Measurements from ENCODE around the gene AAGAB. TPM values are rescaled to one million over a fixed set of nuclear protein-coding genes. Genes with fewer than 3 reads are reported as not detected.
A peak's percentile ranks its signal among the peaks of the same experiment; 100 is the strongest.

The AAGAB gene
- total RNA-seq, 1 donor from 2014 or later, result 68.0 TPM

DNA sequence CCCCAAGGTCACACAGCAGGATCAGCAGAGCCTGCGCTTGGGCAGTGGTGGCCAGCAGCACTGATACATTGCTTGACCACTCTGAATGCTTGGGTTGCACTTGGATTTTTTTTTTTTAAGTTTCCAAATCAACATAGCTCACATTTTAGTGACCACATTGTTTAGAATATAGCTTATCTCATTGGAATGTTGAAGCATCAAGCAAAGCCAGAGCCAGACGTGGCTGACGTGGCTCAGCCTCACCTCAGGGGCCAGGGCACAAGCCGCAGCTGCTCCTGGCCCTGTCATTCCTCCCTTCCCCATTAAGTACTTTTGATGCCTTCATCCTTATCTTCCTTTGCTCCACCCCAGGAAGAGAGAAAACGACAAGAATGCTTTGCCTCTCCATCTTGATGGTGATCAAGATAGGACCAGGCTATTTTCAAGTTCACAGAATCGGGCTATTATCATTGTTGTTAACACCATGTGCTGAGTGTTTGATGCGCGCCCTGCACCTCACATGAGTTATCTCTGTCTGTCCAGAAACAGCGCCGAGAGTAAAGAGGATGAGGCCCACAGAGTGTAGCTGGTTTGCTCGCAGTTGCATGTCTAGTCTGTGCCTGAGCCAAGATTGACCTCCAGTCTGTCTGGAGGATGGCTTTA, 75.8 kb downstream of the AAGAB start:
- Histone ChIP-seq H3K9ac (no peak overlapping the region), H4K20me1 (ENCODE audit: low read depth) (peaks cover 5% of the 10 kb centered on the region), H3K4me2 (no peak overlapping the region), H3K4me3 (no peak overlapping the region), H3K79me2 (ENCODE audit: low read depth) (no peaks in the 10 kb centered on the region), H3K9me3 (ENCODE audit: low read depth) (no peaks in the 10 kb centered on the region), H3K27me3 (no peaks in the 10 kb centered on the region), H2AFZ (replicated peaks) (no peak overlapping the region), H3K27ac (no peak overlapping the region), H3F3A (ENCODE audit: low read depth) (no peaks in the 10 kb centered on the region), H3K4me1 (peaks cover 14% of the 10 kb centered on the region), H3K36me3 (no peaks in the 10 kb centered on the region)
- Mint-ChIP-seq H3K4me3 (no peak overlapping the region), H3K4me1 (peaks cover 31% of the 10 kb centered on the region), H3K9me3 (no peaks in the 10 kb centered on the region), H3K36me3 (peaks cover 50% of the 10 kb centered on the region), H3K27me3 (ENCODE audit: insufficient read depth, low read depth) (peaks cover 3% of the 10 kb centered on the region), H3K27ac (no peak overlapping the region)
- TF ChIP-seq EZH2phosphoT487 (IDR thresholded peaks at IDR 0.05), result no peak
- no peak for TF ChIP-seq EZH2 (IDR thresholded peaks at IDR 0.05)
- TF ChIP-seq, protein P1, sequence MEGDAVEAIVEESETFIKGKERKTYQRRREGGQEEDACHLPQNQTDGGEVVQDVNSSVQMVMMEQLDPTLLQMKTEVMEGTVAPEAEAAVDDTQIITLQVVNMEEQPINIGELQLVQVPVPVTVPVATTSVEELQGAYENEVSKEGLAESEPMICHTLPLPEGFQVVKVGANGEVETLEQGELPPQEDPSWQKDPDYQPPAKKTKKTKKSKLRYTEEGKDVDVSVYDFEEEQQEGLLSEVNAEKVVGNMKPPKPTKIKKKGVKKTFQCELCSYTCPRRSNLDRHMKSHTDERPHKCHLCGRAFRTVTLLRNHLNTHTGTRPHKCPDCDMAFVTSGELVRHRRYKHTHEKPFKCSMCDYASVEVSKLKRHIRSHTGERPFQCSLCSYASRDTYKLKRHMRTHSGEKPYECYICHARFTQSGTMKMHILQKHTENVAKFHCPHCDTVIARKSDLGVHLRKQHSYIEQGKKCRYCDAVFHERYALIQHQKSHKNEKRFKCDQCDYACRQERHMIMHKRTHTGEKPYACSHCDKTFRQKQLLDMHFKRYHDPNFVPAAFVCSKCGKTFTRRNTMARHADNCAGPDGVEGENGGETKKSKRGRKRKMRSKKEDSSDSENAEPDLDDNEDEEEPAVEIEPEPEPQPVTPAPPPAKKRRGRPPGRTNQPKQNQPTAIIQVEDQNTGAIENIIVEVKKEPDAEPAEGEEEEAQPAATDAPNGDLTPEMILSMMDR (IDR thresholded peaks at IDR 0.05), result no peak
- DNase-seq (ENCODE audit: low spot score), result no peak

DNA sequence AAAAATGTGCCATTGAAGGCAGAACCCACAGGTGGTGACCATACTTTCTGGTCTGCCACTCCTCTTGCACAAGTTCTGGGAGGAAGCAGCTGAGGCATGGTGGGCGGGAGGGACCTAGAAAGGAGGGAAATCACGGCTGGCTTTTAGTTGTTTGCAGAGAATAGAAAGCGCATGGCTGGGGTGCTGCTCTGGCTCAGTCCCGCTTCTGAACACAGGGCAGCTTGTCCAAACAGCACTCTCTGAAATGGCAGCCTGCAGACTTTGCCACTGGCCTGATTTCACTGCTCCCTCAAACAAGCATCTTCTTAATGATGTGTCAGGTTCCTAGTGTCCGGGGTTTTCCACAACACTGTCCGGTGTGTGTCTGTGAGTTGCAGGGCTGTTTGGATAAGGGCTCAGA, 76.7 kb downstream of the AAGAB start:
- Mint-ChIP-seq H3K4me1 (peaks cover 28% of the 10 kb centered on the region), H3K9me3 (no peaks in the 10 kb centered on the region), H3K4me3 (no peak overlapping the region), H3K27ac (no peak overlapping the region), H3K36me3 (peaks cover 54% of the 10 kb centered on the region), H3K27me3 (ENCODE audit: insufficient read depth, low read depth) (peaks cover 3% of the 10 kb centered on the region)
- no peak for DNase-seq (ENCODE audit: low spot score)
- Histone ChIP-seq H3K4me3 (no peak overlapping the region), H3K9ac (no peak overlapping the region), H3K4me2 (no peak overlapping the region), H4K20me1 (ENCODE audit: low read depth) (peaks cover 5% of the 10 kb centered on the region), H3K27ac (no peak overlapping the region), H3K36me3 (no peaks in the 10 kb centered on the region), H3F3A (ENCODE audit: low read depth) (no peaks in the 10 kb centered on the region), H3K9me3 (ENCODE audit: low read depth) (no peaks in the 10 kb centered on the region), H3K79me2 (ENCODE audit: low read depth) (no peaks in the 10 kb centered on the region), H3K4me1 (peaks cover 14% of the 10 kb centered on the region), H3K27me3 (no peaks in the 10 kb centered on the region), H2AFZ (replicated peaks) (no peak overlapping the region)
- TF ChIP-seq EZH2phosphoT487 (IDR thresholded peaks at IDR 0.05), result no peak
- TF ChIP-seq EZH2 (IDR thresholded peaks at IDR 0.05), result no peak
- TF ChIP-seq, protein P1 (IDR thresholded peaks at IDR 0.05), result no peak

DNA sequence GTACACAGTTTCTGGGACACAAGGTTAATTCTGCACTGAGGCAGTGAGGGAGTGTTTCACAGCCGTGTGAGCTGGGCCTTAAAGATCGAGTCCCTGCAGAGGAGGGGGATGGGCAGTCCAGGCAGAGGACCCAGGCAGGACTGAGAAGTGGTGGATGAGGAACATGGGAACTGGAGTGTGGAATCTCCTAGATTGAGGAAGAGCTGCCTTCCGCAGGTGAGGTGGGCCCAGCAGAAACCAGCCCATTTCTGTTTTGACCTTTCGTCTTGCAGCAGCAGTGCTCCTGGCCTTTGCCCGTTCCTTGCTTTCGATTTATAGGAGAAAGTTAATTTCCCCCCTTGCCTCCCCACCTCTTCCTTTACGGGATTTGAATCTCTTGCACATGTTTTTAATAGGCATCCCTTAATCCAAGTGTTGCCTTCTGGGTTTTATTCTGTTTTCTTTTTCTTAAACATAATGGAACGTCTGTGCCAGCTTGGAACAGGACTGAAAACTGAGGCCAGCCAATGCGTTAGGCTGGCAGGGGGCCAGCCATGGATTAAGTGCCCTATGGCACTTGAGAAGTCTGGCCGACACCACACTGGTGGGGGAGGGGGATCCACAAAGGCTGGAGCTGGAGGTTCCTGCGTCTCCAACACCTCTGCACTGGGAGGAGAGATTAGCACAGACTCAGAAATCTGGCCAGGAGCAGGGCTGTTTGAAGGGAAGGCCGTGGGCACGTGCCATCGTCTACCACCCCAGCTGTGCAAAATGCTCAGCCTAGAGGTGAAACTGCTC, 78.1 kb downstream of the AAGAB start:
- Mint-ChIP-seq H3K36me3 (peaks cover 55% of the 10 kb centered on the region), H3K4me1 (peaks cover 28% of the 10 kb centered on the region), H3K27ac (peak overlapping the region; percentile 80), H3K9me3 (no peaks in the 10 kb centered on the region), H3K27me3 (ENCODE audit: insufficient read depth, low read depth) (peaks cover 2% of the 10 kb centered on the region), H3K4me3 (peak overlapping the region; percentile 25)
- H4K20me1 ChIP-seq (ENCODE audit: low read depth), result peaks cover 5% of the 10 kb centered on the region
- H3K4me3 ChIP-seq, result no peak overlapping the region
- no peak overlapping the region for H3K27ac ChIP-seq
- peaks cover 14% of the 10 kb centered on the region for H3K4me1 ChIP-seq
- H3K4me2 ChIP-seq, result peak overlapping the region; percentile 43
- H3K27me3 ChIP-seq, result no peaks in the 10 kb centered on the region
- no peak for TF ChIP-seq EZH2phosphoT487 (IDR thresholded peaks at IDR 0.05)
- TF ChIP-seq, protein P1 (IDR thresholded peaks at IDR 0.05), result no peak
- TF ChIP-seq EZH2 (IDR thresholded peaks at IDR 0.05), result no peak
- no peaks in the 10 kb centered on the region for H3K9me3 ChIP-seq (ENCODE audit: low read depth)
- DNase-seq (ENCODE audit: low spot score), result peak; percentile 57
- no peaks in the 10 kb centered on the region for H3F3A ChIP-seq (ENCODE audit: low read depth)
- no peak overlapping the region for H3K9ac ChIP-seq
- H3K36me3 ChIP-seq, result no peaks in the 10 kb centered on the region
- H2AFZ ChIP-seq (replicated peaks), result no peak overlapping the region
- H3K79me2 ChIP-seq (ENCODE audit: low read depth), result no peaks in the 10 kb centered on the region
